Lower leg skin (tissue), 3 donors: ENCODE data around the gene STT3B.

Source experiments
- POLR2A ChIP-seq, 2 donors: fragments of 450-650 bp; IDR thresholded peaks; one replicate each; pipeline ENCODE4 v1.6.1; 2016 to 2017; ENCODE audit warnings: antibody characterized with exemption in 2 of 2, mild to moderate bottlenecking in 1 of 2, moderate library complexity in 1 of 2
- TF ChIP-seq, protein P1 (sequence below), 3 donors: fragments of 450-650 bp; IDR thresholded peaks; one replicate each; pipeline ENCODE4 v1.5.1; 2016; ENCODE audit warnings: antibody characterized with exemption in 3 of 3, mild to moderate bottlenecking in 3 of 3, moderate library complexity in 2 of 3

DNA sequence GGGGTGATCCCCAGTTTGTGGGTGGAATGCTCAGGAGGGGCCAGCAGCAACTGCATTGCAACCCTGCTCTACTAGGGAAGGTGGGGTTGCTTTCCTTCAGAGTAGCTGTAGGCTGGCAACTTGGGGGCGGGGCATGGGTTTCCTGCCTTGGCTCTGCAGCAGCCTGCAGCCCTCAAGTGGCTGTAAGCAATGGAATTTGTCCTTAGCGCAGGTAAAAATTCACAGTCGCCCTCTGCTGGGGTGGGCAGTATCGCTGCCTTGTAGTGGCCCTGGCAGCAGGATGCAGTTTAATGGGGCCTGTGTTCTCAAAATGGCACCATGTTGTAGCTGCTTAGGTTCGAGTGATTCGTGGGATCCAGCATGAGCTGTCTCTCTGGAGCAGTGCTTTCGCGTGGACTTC lies 29.8 kb downstream of the STT3B start:
- TF ChIP-seq, protein P1, sequence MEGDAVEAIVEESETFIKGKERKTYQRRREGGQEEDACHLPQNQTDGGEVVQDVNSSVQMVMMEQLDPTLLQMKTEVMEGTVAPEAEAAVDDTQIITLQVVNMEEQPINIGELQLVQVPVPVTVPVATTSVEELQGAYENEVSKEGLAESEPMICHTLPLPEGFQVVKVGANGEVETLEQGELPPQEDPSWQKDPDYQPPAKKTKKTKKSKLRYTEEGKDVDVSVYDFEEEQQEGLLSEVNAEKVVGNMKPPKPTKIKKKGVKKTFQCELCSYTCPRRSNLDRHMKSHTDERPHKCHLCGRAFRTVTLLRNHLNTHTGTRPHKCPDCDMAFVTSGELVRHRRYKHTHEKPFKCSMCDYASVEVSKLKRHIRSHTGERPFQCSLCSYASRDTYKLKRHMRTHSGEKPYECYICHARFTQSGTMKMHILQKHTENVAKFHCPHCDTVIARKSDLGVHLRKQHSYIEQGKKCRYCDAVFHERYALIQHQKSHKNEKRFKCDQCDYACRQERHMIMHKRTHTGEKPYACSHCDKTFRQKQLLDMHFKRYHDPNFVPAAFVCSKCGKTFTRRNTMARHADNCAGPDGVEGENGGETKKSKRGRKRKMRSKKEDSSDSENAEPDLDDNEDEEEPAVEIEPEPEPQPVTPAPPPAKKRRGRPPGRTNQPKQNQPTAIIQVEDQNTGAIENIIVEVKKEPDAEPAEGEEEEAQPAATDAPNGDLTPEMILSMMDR (IDR thresholded peaks at IDR 0.05), result no peak
- no peak for TF ChIP-seq POLR2A (IDR thresholded peaks at IDR 0.05)
